Fibroblast of skin of right biceps (primary cell): Measurements from ENCODE around the gene ERICH3.
A peak's percentile ranks its signal among the peaks of the same experiment; 100 is the strongest.

Experiments
- DNase-seq: peaks from one replicate; pipeline ENCODE4 v3.0.0-alpha.2; 2013

The ERICH3 gene

DNA sequence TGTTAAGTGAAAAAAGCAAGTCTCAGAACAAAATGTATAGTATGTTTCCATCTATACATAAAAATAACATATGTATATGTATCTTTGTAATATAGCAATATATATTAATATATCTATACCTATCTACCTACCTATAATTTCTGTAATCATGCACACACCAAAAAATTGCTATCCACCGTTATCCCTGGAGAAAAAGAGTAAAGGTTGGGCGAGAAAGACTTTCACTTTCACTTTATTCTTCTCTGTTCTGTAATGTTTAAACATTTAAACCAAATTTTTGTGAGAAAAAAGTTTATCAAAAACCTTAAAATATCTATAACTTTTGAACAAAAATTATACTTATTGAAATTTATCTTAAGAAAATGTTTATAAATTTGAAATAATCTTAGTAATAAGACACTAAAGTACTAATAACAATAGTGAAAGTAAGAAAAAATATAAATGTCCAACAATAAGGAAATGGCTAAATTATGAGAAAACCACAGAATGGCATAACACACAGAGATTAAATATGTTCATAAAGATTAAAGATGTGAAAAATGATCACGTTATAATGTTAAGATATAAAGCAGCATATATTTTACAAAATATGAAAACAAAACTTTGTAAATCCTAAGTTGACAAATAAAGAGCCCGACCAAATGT, 87.2 kb downstream of the ERICH3 start:
- DNase-seq: no peak

DNA sequence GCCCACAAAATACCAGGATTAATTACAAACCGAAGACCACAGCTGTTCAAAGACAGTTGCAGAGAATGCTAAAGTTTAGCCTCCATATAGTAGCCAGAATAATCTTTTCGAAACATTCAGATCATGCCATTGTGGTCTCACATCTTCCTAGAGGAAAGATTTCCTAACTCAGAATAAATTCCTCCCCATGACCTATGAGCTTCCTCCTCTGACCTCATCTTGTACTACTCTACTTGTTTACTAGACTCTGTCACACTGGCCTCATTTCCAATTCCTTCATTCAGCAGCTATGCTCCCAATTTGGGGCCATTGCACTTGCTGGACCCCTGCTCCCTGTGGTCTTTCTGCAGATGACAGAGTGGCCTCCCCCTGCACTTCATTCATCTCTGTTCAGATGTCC, 89.4 kb downstream of the ERICH3 start:
- no peak for DNase-seq

DNA sequence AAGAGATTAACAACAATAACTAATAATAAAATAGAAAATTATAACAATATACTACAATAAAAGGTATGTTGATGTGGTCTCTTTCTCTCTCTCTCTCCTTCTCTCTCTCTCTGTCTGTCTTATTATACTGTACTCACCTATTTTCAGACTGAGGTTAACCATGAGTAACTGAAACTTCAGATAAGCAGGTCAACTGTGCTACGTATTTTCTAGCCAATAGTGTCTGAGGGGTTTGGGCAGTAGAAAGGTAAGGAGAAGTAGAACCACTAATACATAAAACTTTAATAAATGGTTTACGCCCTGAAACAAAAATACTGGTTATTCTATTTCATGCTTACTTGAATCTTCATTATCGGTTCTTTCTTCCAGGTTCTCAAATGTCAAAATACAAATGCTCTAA, 90.2 kb downstream of the ERICH3 start:
- no peak for DNase-seq

DNA sequence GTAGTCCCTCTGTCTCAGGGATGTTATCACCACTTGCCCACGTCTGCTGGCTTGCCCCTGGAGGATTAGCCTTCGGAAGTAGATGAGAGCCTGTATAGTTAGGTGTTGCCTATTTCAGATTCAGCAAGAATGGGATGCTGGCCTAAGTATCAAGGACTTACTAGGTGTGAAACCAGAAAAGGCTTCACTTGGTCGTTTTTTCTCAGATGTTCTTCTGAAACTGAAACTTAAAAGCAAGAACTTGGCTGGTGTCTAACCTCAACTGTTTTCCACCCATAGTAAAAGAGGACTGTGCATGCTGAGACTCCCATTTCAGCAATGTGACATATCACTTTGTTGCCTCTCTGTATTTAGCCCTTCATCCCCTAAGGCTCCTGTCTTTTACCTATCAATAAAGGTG, 94.2 kb downstream of the ERICH3 start:
- DNase-seq: no peak

DNA sequence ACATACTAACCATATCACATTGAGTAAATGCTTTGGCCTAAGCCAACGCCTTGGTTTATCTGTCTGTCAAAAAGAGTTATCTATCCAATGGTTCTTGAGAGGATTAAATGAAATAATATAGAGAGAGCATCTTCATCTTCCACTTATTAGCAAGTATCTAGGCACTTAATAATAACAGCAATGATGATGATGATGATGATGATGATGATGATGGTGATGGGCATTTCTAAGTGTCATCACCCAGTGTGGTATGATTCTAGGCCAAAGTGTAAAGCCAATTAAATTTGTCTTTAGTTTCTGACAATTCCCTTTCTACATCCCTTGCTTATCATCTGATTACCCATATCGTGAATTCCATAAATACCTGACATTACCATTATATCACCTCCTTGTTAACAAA, 95.5 kb downstream of the ERICH3 start:
- no peak for DNase-seq

DNA sequence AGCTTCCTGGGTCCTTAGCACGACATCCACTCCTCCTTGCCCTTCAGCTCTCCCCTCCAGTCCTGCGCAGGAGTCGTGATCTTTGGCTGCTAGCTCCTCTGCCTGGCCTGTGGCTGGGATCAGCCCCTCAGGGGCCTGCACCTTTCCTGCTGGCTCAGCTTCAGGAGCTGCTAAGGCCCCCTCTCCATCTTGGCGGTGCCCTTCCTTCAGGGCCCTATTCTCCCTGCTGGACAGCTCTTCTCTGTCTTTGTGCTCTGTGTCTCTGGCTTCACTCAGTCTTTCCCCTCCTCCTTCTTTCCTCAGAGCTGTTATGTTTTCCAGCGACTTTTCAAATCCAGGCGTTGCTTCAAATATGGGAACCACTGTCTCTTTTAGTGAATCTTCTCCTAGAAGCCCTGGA, 101.7 kb downstream of the ERICH3 start:
- no peak for DNase-seq

DNA sequence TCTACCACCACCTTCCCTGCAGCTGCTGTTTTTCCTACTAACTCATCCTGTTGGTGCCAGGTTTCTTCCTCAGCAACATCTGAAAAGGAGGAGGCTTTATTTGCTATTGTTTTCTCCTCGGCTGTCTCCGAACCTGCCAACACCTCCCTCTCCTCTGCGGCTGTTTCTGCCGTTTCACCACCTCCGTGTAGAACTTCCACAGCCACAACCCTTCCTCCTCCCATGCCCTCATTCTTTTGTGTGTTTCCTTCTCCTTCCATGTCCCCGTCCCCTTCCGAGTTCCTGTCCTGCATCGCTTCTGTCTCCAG, 102.1 kb downstream of the ERICH3 start:
- DNase-seq: no peak

DNA sequence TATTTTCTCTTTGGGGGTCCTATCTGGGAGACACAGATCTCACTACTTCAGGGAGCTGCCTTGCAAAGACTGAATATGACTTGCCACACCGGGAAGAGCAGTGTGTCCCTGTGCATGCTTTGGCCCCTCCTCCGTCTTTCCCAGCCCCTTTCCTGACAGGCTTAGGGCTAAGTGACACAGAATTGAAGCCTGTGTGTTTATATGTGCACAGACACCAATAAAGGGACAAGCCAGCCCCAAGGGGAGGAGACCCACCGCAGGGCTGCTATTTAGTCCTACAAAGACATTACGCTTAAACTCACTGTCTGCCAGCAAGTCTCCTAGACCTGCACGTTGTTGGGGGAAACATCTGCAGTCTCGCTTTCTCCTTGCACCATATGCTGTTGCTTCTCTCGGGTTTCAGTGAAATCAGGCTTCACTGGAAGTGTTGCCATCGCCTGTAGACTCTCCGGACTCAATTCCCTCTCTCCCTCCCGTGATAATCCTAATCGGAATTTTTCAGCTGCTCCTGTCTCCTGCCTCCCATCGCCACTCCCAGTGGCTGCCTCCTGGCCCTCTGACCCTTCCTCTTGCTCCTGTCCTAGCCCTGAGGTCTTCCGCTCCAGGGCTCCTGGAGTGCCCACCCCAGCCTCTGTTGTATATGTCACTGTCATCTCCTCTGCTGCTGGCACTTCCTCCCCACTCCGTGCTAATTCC, 102.6 kb downstream of the ERICH3 start:
- DNase-seq: no peak

DNA sequence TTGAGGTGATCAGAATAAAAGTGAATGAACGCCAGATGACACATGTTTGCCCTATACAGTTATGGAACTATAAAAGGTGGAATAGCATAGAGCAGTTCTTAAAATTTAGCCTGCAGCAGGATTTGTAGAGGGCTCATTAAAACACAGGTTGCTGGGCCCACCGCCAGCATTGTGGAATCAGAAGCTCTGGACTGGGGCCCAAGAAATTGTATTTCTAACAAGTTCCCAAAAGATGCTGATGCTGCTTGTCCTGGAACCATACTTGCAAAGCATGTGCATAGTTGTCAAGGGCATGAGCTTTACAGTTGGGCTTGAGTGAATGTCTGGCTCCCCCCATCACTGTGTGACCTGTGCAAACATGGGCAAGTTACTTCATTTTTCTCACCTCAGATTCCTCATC, 123.7 kb downstream of the ERICH3 start:
- no peak for DNase-seq

DNA sequence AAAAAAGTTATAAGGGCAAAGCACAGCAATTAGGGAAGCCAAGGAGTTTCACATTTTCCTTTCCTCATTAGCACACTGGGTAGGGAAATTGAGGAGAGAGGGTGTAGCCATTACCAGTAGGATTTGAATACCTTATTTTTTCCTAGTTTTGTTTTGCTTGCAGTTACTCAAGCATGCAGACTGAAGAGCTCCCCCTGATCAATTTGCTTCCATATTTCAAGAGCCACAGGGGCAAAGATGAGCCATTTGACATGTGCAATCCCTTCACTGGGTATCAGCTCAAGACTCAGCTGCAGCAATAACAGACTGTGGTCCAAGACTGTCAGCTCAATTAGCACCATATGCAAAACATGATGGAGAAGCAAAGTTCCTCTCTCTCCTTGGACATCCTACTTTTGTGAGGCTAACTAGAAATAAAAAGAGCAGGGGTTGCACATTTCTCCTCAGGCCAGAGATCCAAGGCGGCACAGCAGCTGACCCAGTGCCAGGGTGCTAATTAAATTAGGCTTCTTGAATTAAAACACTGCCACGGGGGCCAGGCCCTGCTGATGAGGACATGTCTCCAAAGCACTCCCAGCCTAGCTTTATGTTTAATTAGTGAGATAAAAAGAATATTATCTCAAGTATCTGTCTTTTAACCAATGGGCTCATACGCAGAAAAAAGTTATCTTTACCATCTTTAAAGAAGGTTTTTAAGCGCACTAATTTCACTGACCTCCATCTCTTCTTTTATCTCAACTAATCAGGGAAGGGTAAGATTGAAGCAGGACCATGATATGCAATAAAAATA, 124.4 kb downstream of the ERICH3 start:
- no peak for DNase-seq

DNA sequence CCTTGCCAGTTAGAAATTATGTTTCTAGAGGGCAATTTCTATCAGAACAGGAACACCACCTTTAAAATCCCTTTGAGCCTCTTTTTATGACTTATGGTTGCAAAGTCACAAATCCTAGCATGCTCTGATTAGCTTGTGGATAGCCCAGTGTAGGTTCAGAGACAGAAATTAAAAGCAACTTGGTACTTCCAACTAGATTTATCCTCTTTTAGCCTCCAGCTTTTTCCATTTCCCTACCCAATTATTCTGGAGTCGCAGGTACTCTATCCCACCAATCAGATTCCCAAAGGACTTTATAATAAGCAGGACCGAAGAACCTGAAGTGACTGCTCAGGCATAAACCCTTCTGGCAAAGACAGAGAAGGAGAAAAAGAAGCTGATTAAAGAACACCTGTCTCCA, 127.8 kb downstream of the ERICH3 start:
- no peak for DNase-seq

DNA sequence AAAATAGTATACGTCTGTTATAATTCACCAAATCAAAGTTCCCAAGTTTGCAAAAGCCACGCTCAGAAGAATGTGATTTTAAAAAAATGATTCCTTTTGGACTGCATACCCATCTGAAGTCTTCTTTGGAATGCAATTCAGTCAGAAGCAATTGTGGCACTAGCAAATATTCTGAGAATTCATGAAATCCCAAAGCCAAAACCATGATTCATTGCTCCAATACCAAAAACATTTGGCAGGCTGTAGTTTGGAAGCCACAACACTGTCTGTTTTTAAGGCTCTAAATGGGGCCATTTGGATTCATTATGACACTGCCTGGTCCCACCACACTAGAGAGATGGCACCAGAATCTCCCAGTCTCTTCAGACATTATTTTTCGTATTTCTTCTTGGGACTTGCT, 139.4 kb downstream of the ERICH3 start:
- peak; percentile 76 for DNase-seq

DNA sequence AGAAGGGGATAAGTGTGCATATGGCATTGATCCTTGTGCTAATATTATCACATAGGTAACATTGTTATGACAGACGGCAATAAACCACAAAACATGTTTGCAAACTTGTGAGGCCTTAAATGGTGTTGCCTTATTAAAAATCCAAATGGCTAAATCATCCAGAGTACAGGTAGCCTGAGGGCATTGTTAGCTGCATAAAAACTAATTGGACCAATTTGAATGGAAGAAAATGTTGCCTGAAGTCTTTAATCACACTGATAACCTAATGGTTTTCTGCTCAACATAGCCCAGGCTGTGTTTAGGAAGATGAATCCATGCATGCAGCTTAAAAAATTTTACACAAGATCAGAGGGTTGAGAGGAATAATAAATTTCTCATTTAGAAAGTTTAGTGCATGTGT, 141.8 kb downstream of the ERICH3 start:
- no peak for DNase-seq

DNA sequence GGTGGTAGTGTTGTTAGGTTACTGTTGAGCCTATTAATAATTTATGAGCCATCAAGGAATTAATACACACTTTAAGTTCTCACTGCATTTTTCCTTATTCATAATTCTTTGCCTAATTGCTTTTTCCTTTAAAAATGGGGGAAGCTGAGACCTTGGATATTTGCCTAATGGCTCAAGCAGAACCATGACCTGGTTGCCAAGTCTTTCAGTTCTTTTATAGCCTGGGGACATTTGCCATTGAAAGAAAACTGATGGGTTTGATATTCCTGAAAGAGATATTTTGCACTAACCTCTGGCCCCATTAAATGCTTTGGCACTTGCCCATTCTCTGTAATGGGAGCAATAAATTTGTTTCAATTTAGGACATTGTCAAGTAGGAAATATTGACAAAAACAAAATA, 142.7 kb downstream of the ERICH3 start:
- DNase-seq: no peak

DNA sequence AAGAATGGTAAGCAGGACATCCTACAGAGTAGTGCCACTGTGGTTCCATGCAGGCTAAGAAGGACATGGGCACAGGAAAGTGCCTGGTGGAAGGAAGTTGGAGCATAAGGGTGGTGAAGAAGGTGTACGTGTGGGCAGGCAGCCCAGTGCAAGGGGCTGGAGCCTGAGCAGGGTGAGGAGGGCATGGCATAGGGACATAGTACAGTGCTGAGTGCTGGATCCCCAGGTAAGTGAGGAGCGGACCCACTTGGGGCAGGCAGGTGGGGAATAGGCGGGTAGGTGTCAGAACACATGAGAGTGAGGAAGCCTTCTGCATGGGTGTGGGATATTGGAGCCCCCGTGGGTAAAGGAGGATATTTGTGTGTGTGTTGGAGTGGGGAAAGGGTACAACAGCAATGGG, 145.5 kb downstream of the ERICH3 start:
- DNase-seq: no peak

DNA sequence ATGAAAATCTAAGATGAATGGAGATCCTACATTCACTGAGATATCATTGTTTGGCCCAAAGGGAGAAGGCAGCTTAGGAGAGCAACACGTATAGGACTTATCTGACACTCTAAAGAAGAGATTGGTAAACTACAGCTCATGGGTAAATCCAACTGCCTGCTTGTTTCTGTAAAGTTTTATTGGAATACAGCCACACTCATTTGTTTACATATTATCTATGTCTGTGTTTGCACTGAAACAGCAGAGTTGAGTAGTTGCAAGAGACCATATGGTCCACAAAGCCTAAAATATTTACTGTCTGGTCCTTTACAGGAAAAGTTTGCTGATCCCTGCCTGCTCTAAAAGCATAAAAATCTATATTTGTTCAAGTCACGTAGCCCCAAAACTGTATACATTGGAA, 146.9 kb downstream of the ERICH3 start:
- DNase-seq: no peak

DNA sequence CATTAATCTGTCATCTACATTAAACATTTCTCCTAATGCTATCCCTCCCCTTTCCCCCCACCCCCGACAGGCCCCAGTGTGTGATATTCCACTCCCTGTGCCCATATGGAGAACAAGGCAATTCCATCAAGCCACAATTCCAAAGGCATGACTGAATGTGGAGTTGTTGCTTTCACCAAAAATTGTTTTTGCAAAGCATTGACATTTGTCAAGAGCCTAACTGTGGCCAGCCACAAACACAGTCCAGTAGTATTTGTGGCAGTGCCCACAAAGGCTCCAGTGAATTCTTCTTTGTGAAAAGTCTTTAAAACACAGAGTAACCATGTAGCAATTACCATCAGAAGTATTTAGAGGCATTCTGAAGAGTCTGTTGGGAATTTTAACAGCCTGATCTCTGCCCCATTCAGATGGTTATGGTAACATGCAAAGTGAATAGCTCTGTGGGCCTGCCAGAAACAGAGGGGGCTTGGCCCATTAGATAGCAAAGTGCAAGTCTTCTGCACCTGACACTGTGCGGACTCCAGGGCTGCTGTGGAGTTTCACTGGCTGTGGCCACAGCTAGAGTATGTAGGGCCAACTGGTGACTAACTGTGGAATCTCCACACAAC, 149.6 kb downstream of the ERICH3 start:
- DNase-seq: no peak

DNA sequence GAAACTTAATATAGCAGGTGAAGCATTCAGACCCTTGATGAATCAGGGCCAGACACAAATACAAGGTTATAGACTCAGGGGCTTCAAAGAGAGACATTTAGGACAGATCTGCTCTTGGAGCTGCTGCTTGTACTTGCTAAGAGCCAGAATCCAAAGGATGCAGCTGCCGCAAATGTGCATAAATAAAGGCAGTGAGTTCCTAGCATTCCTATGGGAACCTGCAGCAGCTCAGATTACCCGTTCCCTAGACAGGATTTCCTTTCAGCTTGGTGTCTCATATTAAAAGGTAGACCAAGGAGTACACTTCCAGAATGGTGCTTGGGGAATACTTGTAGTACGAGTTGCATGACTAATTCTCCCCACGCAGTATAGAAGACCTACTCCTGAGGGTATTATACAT, 151.4 kb downstream of the ERICH3 start:
- DNase-seq: no peak
